H1 (cell line): ENCODE measurements around the gene OPRD1. TPM values are rescaled to one million over a fixed set of nuclear protein-coding genes. Genes with fewer than 3 reads are reported as not detected.

Source experiments
- CTCF ChIA-PET: fragments of 300-600 bp; sonication (Branson Sonifier 250); formaldehyde crosslinking; loops from one replicate; lab custom pipeline; 2021; ENCODE audit not compliant: partially characterized antibody; lab: Charles Lee
- POLR2A ChIA-PET: fragments of 300-600 bp; sonication (Branson Sonifier 250); formaldehyde crosslinking; loops from one replicate; lab custom pipeline; 2021; ENCODE audit warnings: inconsistent platforms; ENCODE audit not compliant: partially characterized antibody; lab: Charles Lee
- DNase-seq, 2 experiments: peaks; one replicate each; pipeline versions ENCODE4 v3.0.0 to v3.0.0-alpha.2; 2010 to 2022; ENCODE audit warnings: low spot score in 2 of 2, low read depth in 1 of 2, mixed read lengths in 1 of 2
- FAIRE-seq: peaks from 2 replicates; lab custom pipeline; 2011; peaks lifted over from hg19 to GRCh38; lab: Jason Lieb, UNC
- H2AFZ ChIP-seq: 2 replicates; pipeline ENCODE4 v1.8.1; 2012; ENCODE audit warnings: low read length, inconsistent platforms
- H2AK5ac ChIP-seq: 2 replicates; pipeline ENCODE4 v1.6.1; 2013; ENCODE audit warnings: low read depth, low read length
- H2BK120ac ChIP-seq: replicated peaks from 2 replicates; pipeline ENCODE3; 2013; ENCODE audit warnings: low read depth, low read length, inconsistent platforms
- H2BK12ac ChIP-seq: 2 replicates; pipeline ENCODE4 v1.6.1; 2013; ENCODE audit warnings: low read depth, low read length
- H2BK15ac ChIP-seq: 2 replicates; pipeline ENCODE4 v1.6.1; 2013; ENCODE audit warnings: low read length
- H2BK20ac ChIP-seq: 2 replicates; pipeline ENCODE4 v1.6.1; 2013; ENCODE audit warnings: low read length
- H2BK5ac ChIP-seq: 2 replicates; pipeline ENCODE4 v1.6.1; 2013; ENCODE audit warnings: low read depth, low read length
- H3K14ac ChIP-seq: 2 replicates; pipeline ENCODE4 v1.6.1; 2013; ENCODE audit warnings: inconsistent platforms; ENCODE audit not compliant: insufficient read length
- H3K18ac ChIP-seq: 2 replicates; pipeline ENCODE4 v1.6.1; 2013; ENCODE audit warnings: low read length; ENCODE audit errors: extremely low read depth
- H3K23ac ChIP-seq: 2 replicates; pipeline ENCODE4 v1.6.1; 2013; ENCODE audit warnings: inconsistent platforms; ENCODE audit not compliant: insufficient read length
- H3K23me2 ChIP-seq: 2 replicates; pipeline ENCODE4 v1.6.1; 2013; ENCODE audit warnings: low read depth, low read length
- H3K27ac ChIP-seq: 2 replicates; pipeline ENCODE4 v1.6.1; 2011; ENCODE audit warnings: low read depth, low read length, inconsistent platforms
- H3K27me3 ChIP-seq, 4 experiments: replicated peaks in 1 of 4; 1 replicate in 1 of 4; 2 replicates in 3 of 4; pipeline versions ENCODE4 v1.6.1 to v1.8.1; 2011 to 2013; ENCODE audit warnings: low read length in 3 of 4, mild to moderate bottlenecking in 3 of 4, inconsistent platforms in 2 of 4, mixed read lengths in 2 of 4, moderate library complexity in 1 of 4; ENCODE audit not compliant: control insufficient read depth in 3 of 4, insufficient read depth in 3 of 4; ENCODE audit errors: extremely low read depth in 1 of 4
- H3K36me3 ChIP-seq, 4 experiments: 2 replicates each; pipeline versions ENCODE4 v1.6.1 to v1.8.1; 2011 to 2013; ENCODE audit warnings: mild to moderate bottlenecking in 4 of 4, low read length in 3 of 4, moderate library complexity in 2 of 4, control low read depth in 1 of 4, inconsistent platforms in 1 of 4; ENCODE audit not compliant: insufficient read depth in 4 of 4, control insufficient read depth in 2 of 4
- H3K4ac ChIP-seq: replicated peaks from 2 replicates; pipeline ENCODE3; 2013; ENCODE audit warnings: low read length, low read depth, mixed read lengths, inconsistent platforms; ENCODE audit not compliant: insufficient read length
- H3K4me1 ChIP-seq, 4 experiments: replicated peaks in 1 of 4; 1 replicate in 1 of 4; 2 replicates in 3 of 4; pipeline versions ENCODE4 v1.6.1 to v1.8.1; 2011 to 2013; ENCODE audit warnings: low read length in 3 of 4, inconsistent platforms in 2 of 4, mixed read lengths in 1 of 4; ENCODE audit not compliant: insufficient read depth in 4 of 4, control insufficient read depth in 3 of 4
- H3K4me2 ChIP-seq, 2 experiments: 2 replicates each; pipeline versions ENCODE4 v1.6.1 to v1.8.1; 2011 to 2013; ENCODE audit warnings: low read depth in 2 of 2, low read length in 2 of 2, control low read depth in 1 of 2, inconsistent platforms in 1 of 2, mild to moderate bottlenecking in 1 of 2; ENCODE audit not compliant: insufficient read depth in 1 of 2
- H3K4me3 ChIP-seq, 4 experiments: fragments of 200-600, 300-600 bp in 1 of 4; sonication (generic), shearing (Covaris generic), sonication (Bioruptor Twin) in 1 of 4; 2 replicates each; pipeline versions ENCODE4 v1.5.1 to v1.8.1; 2011 to 2016; ENCODE audit warnings: low read length in 4 of 4, low read depth in 3 of 4, control low read depth in 2 of 4, inconsistent platforms in 2 of 4, mild to moderate bottlenecking in 2 of 4, mixed read lengths in 1 of 4, moderate library complexity in 1 of 4; ENCODE audit not compliant: insufficient read depth in 2 of 4; ENCODE audit errors: extremely low read depth in 1 of 4
- H3K56ac ChIP-seq: replicated peaks from 2 replicates; pipeline ENCODE3; 2013; ENCODE audit warnings: low read depth, mild to moderate bottlenecking, mixed read lengths, low read length, inconsistent platforms; ENCODE audit not compliant: insufficient read length
- H3K79me1 ChIP-seq: 2 replicates; pipeline ENCODE4 v1.6.1; 2013; ENCODE audit warnings: low read depth, low read length, control low read depth
- H3K79me2 ChIP-seq, 2 experiments: 2 replicates each; pipeline versions ENCODE4 v1.6.1 to v1.8.1; 2012 to 2013; ENCODE audit warnings: low read length in 2 of 2, mild to moderate bottlenecking in 2 of 2, inconsistent platforms in 1 of 2; ENCODE audit not compliant: insufficient read depth in 2 of 2, control insufficient read depth in 1 of 2
- H3K9ac ChIP-seq, 4 experiments: replicated peaks in 1 of 4; 1 replicate in 1 of 4; 2 replicates in 3 of 4; pipeline versions ENCODE4 v1.6.1 to v1.8.1; 2011 to 2013; ENCODE audit warnings: low read depth in 3 of 4, low read length in 3 of 4, control low read depth in 2 of 4, mild to moderate bottlenecking in 2 of 4, moderate library complexity in 2 of 4, inconsistent platforms in 1 of 4; ENCODE audit errors: extremely low read depth in 1 of 4
- H3K9me3 ChIP-seq, 2 experiments: 2 replicates each; pipeline versions ENCODE4 v1.6.1 to v1.8.1; 2012 to 2013; ENCODE audit warnings: mild to moderate bottlenecking in 2 of 2, moderate library complexity in 2 of 2, control low read depth in 1 of 2, inconsistent platforms in 1 of 2, low read depth in 1 of 2, low read length in 1 of 2, mixed read lengths in 1 of 2; ENCODE audit not compliant: insufficient read depth in 2 of 2
- H4K20me1 ChIP-seq, 2 experiments: replicated peaks in 1 of 2; 2 replicates each; pipeline versions ENCODE3 to v1.8.1; 2011 to 2013; ENCODE audit warnings: inconsistent platforms in 2 of 2, low read length in 2 of 2, mild to moderate bottlenecking in 1 of 2; ENCODE audit not compliant: insufficient read depth in 2 of 2, control insufficient read depth in 1 of 2
- H4K5ac ChIP-seq: 2 replicates; pipeline ENCODE4 v1.6.1; 2013; ENCODE audit warnings: low read length, low read depth, mixed read lengths, inconsistent platforms; ENCODE audit not compliant: insufficient read length
- H4K8ac ChIP-seq: 2 replicates; pipeline ENCODE4 v1.8.0; 2013; ENCODE audit warnings: mild to moderate bottlenecking, moderate library complexity, low read length, inconsistent platforms; ENCODE audit not compliant: insufficient read depth; ENCODE audit errors: extremely low read depth
- H4K91ac ChIP-seq: replicated peaks from 2 replicates; pipeline ENCODE3; 2013; ENCODE audit warnings: low read length, mixed read lengths, inconsistent platforms; ENCODE audit not compliant: insufficient read length
- BCL11A ChIP-seq, 2 experiments: IDR thresholded peaks; one replicate each; pipeline ENCODE4 v1.6.1; 2011; ENCODE audit warnings: low read depth in 2 of 2, low read length in 2 of 2, mild to moderate bottlenecking in 2 of 2
- CREB1 ChIP-seq: IDR thresholded peaks from 2 replicates; pipeline ENCODE4 v1.6.1; 2012; ENCODE audit warnings: inconsistent platforms
- CTBP2 ChIP-seq: IDR thresholded peaks from 2 replicates; pipeline ENCODE4 v1.7.0; 2011; ENCODE audit warnings: borderline replicate concordance, mild to moderate bottlenecking, moderate library complexity, mixed read lengths, low read length; ENCODE audit not compliant: insufficient read depth, insufficient read length
- MAFK ChIP-seq: IDR thresholded peaks from 2 replicates; pipeline ENCODE4 v1.6.1; 2012; ENCODE audit warnings: low read depth, mild to moderate bottlenecking, improper control_type of control experiment, low read length
- NANOG ChIP-seq: IDR thresholded peaks from 2 replicates; pipeline ENCODE4 v1.6.1; 2011; ENCODE audit warnings: low read length, low read depth, mild to moderate bottlenecking, inconsistent platforms; ENCODE audit not compliant: insufficient read depth, poor library complexity, severe bottlenecking
- NRF1 ChIP-seq: IDR thresholded peaks from 2 replicates; pipeline ENCODE4 v1.6.1; 2011; ENCODE audit warnings: mild to moderate bottlenecking, low read depth, low read length, improper control_type of control experiment
- RBBP5 ChIP-seq: IDR thresholded peaks from 2 replicates; pipeline ENCODE4 v1.7.1; 2012; ENCODE audit warnings: low read depth, mild to moderate bottlenecking, inconsistent platforms, low read length, moderate library complexity, borderline replicate concordance
- RNF2 ChIP-seq: fragments of 200-900, 300-1000 bp; sonication (generic); IDR thresholded peaks from 2 replicates; pipeline ENCODE4 v1.7.1; 2016; ENCODE audit warnings: borderline replicate concordance, low read depth, mild to moderate bottlenecking, antibody characterized with exemption, low read length; ENCODE audit not compliant: poor library complexity, severe bottlenecking; ENCODE audit errors: missing control alignments
- SP1 ChIP-seq: IDR thresholded peaks from 2 replicates; pipeline ENCODE4 v1.6.1; 2011; ENCODE audit warnings: low read depth, low read length
- SP2 ChIP-seq: IDR thresholded peaks from 2 replicates; pipeline ENCODE4 v1.6.1; 2012; ENCODE audit warnings: mild to moderate bottlenecking, low read length, inconsistent platforms
- SP4 ChIP-seq: IDR thresholded peaks from 2 replicates; pipeline ENCODE4 v1.6.1; 2012; ENCODE audit warnings: low read length, inconsistent platforms
- WGBS, 2 experiments: shearing (Covaris generic) in 1 of 2; methylation state at CpG; one replicate each; pipeline versions ENCODE4 v1.1.6 to v1.1.7; 2013 to 2015; ENCODE audit warnings: low lambda C conversion rate in 2 of 2, mixed read lengths in 2 of 2, inconsistent platforms in 1 of 2, low coverage in 1 of 2, missing lambda C conversion rate in 1 of 2; ENCODE audit not compliant: insufficient replicate concordance in 2 of 2, insufficient coverage in 1 of 2, insufficient read length in 1 of 2; ENCODE audit errors: extremely low coverage in 1 of 2, missing lambda C conversion rate in 1 of 2; 5-methylcytosine and 5-hydroxymethylcytosine counted together
- polyA plus RNA-seq, 7 experiments: library from polyadenylated mRNA; depleted of rRNA in 3 of 7; stranded (reverse) in 5 of 7; unstranded in 2 of 7; fragments of >200 nt in 5 of 7; fragments of 200-250 nt in 2 of 7; gene quantifications; 1 replicate in 5 of 7; 2 replicates in 1 of 7; 4 replicates in 1 of 7; pipeline versions ENCODE4 v1.2.1 to v1.2.3, GENCODE V29; 2011 to 2013; ENCODE audit warnings: missing spikeins in 2 of 7, mixed read lengths in 2 of 7
- total RNA-seq: library from RNA; stranded (reverse); fragmentation: NEBNext Ultra II Directional; extraction: Animal tissue kit (Norgen Biotek cat#: 25700); gene quantifications from 2 replicates; pipeline ENCODE4 v1.2.1, GENCODE V29; 2021
- TF ChIP-seq, protein P1 (sequence below): IDR thresholded peaks from 2 replicates; pipeline ENCODE4 v1.6.1; 2012; ENCODE audit warnings: inconsistent platforms

OPRD1 gene
- total and polyA plus RNA-seq, 2 of the 8 experiments (the other 6 are each of a cell fraction or from before 2014, with no cell fraction given) = 2.6 to 3.7 TPM

DNA sequence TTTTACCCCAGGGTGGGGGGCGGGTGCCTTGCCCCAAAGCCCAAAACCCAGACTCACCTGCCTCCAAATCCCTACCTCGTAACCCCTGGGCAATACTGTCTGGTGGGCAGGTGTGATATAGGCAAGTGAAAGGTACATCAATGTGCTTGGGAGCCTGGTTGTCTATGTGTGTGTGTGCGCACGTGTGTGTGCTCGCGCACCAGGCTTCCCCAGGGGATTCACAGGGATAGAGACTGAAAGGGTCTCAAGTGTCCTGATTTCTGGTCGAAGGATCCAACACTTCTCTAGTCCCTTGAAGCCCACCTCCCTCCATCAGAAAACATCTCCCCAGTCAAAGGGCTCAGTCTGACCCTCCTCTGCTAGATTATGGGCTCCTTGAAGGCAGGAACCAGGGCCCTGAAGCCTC lies 73.5 kb downstream of the OPRD1 start:
- no peaks in the 10 kb centered on the region for H3K79me1 ChIP-seq
- no peak for FAIRE-seq
- no peak for DNase-seq
- no peak overlapping the region for H4K5ac ChIP-seq
- H4K8ac ChIP-seq = 0 out of 2 replicates have a peak overlapping the region, but pooled peaks have one; percentile 54
- peak overlapping the region; percentile 12 for H4K91ac ChIP-seq
- no peak overlapping the region for H2AK5ac ChIP-seq
- H2AFZ ChIP-seq = 0 out of 2 replicates have a peak overlapping the region, but pooled peaks have one; percentile 19
- 69% methylated on average over 7 of the region's 7 CpGs; no CpG with 5 or more reads in 1 of the 2 experiments for WGBS, 2 experiments
- H4K20me1 ChIP-seq = no peaks in the 10 kb centered on the region
- no peaks in the 10 kb centered on the region for H3K9me3 ChIP-seq
- H3K56ac ChIP-seq = no peak overlapping the region
- no peak overlapping the region for H3K23ac ChIP-seq
- peaks cover 18 to 27% (median 22%) of the 10 kb centered on the region in 4 experiments for H3K4me1 ChIP-seq
- peak overlapping the region; percentile 93; the same call in 1 of the 2 replicates for H2BK12ac ChIP-seq
- H3K4me3 ChIP-seq = no peak overlapping the region; a peak in 1 of 8 replicates
- ChIA-PET CTCF (interaction anchor here (0.6 to 10.9 kb wide), 16 partner anchors 8 to 447 kb away, joined by 3 to 207 read pairs (median 4); partner anchors contain the start of gene SRSF4), POLR2A (interaction anchor here (0.7 to 1.8 kb wide), 7 partner anchors 11 to 327 kb away, joined by 3 to 10 read pairs (median 4); partner anchors contain the start of gene EPB41)
- H2BK15ac ChIP-seq = no peak overlapping the region; the same call in 1 of the 2 replicates
- H3K9ac ChIP-seq = no peak overlapping the region
- no peak overlapping the region for H3K4ac ChIP-seq
- peak overlapping the region; percentile 54; the same call in 1 of the 2 replicates for H2BK5ac ChIP-seq
- H2BK20ac ChIP-seq = peak overlapping the region; percentile 18
- no peak overlapping the region for H3K14ac ChIP-seq
- H3K23me2 ChIP-seq = peaks cover 16% of the 10 kb centered on the region; the same call in 1 of the 2 replicates
- H3K79me2 ChIP-seq = no peaks in the 10 kb centered on the region
- no peak overlapping the region for H3K18ac ChIP-seq
- peaks cover 0 to 11% (median 6%) of the 10 kb centered on the region in 4 experiments; a peak in 4 of 7 replicates for H3K27me3 ChIP-seq
- H3K4me2 ChIP-seq = peak overlapping the region in 1 of 2 experiments; percentile 84; a peak in 1 of 4 replicates
- H2BK120ac ChIP-seq = peak overlapping the region; percentile 62
- 0 out of 2 replicates have a peak overlapping the region, but pooled peaks have one; percentile 8 for H3K27ac ChIP-seq
- H3K36me3 ChIP-seq = no peaks in the 10 kb centered on the region
- TF ChIP-seq MAFK = no peak
- TF ChIP-seq RNF2 = no peak
- no peak for TF ChIP-seq CREB1
- TF ChIP-seq RBBP5 = no peak
- TF ChIP-seq BCL11A (IDR thresholded peaks at IDR 0.05; ENCODE audit: low read depth in 2 of 2, low read length in 2 of 2) = no peak
- no peak for TF ChIP-seq SP1
- TF ChIP-seq, protein P1, sequence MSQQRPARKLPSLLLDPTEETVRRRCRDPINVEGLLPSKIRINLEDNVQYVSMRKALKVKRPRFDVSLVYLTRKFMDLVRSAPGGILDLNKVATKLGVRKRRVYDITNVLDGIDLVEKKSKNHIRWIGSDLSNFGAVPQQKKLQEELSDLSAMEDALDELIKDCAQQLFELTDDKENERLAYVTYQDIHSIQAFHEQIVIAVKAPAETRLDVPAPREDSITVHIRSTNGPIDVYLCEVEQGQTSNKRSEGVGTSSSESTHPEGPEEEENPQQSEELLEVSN = no peak
- no peak for TF ChIP-seq SP2
- no peak for TF ChIP-seq NRF1
- no peak for TF ChIP-seq SP4
- no peak for TF ChIP-seq NANOG
- TF ChIP-seq CTBP2 = no peak
